Neuronal stem cell (in vitro differentiated cells): ENCODE results near the gene CD300H.
"Not testable (repeated sequence)": the region's sequence is repeated elsewhere in the genome, so short reads cannot be mapped to it uniquely, and the experiment has no call there.

Experiments
- DNase-seq: peaks from one replicate; pipeline ENCODE4 v3.0.0-alpha.2; 2013; ENCODE audit warnings: low spot score
- H2AFZ ChIP-seq: one replicate; pipeline ENCODE4 v1.6.1; 2013; ENCODE audit warnings: mild to moderate bottlenecking, low read length, inconsistent platforms
- H2AK5ac ChIP-seq: 2 replicates; pipeline ENCODE4 v1.6.1; 2013; ENCODE audit warnings: low read depth, mild to moderate bottlenecking, inconsistent platforms, low read length, moderate library complexity, mixed read lengths
- H2BK120ac ChIP-seq: 2 replicates; pipeline ENCODE4 v1.6.1; 2013; ENCODE audit warnings: low read depth, mild to moderate bottlenecking, inconsistent platforms, low read length, moderate library complexity, mixed read lengths
- H2BK12ac ChIP-seq: one replicate; pipeline ENCODE4 v1.6.1; 2013; ENCODE audit warnings: low read length, inconsistent platforms
- H2BK15ac ChIP-seq: 2 replicates; pipeline ENCODE4 v1.6.1; 2013; ENCODE audit warnings: mild to moderate bottlenecking, low read length, inconsistent platforms, mixed read lengths
- H2BK5ac ChIP-seq: one replicate; pipeline ENCODE4 v1.6.1; 2013; ENCODE audit warnings: inconsistent platforms, mild to moderate bottlenecking, low read length, moderate library complexity
- H3K14ac ChIP-seq: one replicate; pipeline ENCODE4 v1.6.1; 2013; ENCODE audit warnings: low read length, inconsistent platforms
- H3K18ac ChIP-seq: 2 replicates; pipeline ENCODE4 v1.6.1; 2013; ENCODE audit warnings: low read length, inconsistent platforms
- H3K23ac ChIP-seq: 2 replicates; pipeline ENCODE4 v1.6.1; 2013; ENCODE audit warnings: low read depth, mild to moderate bottlenecking, mixed read lengths, low read length, inconsistent platforms; ENCODE audit not compliant: poor library complexity
- H3K27ac ChIP-seq: replicated peaks from 3 replicates; pipeline ENCODE4 v1.5.1; 2013; ENCODE audit warnings: low read length, inconsistent platforms
- H3K27me3 ChIP-seq, 3 experiments: 2 replicates each; pipeline ENCODE4 v1.6.1; 2013; ENCODE audit warnings: low read length in 3 of 3, mild to moderate bottlenecking in 2 of 3, inconsistent platforms in 1 of 3, low read depth in 1 of 3, mixed read lengths in 1 of 3, moderate library complexity in 1 of 3; ENCODE audit not compliant: control insufficient read depth in 3 of 3, insufficient read depth in 3 of 3
- H3K36me3 ChIP-seq, 2 donors: replicated peaks in 1 of 2; 2 replicates each; pipeline ENCODE4 v1.6.1; 2013; ENCODE audit warnings: low read length in 2 of 2; ENCODE audit not compliant: control insufficient read depth in 2 of 2, insufficient read depth in 2 of 2
- H3K4ac ChIP-seq: 2 replicates; pipeline ENCODE4 v1.6.1; 2013; ENCODE audit warnings: inconsistent platforms, mild to moderate bottlenecking, low read length, moderate library complexity
- H3K4me1 ChIP-seq, 2 donors: 1 replicate in 1 of 2; 2 replicates in 1 of 2; pipeline ENCODE4 v1.6.1; 2013; ENCODE audit warnings: low read length in 2 of 2, low read depth in 1 of 2; ENCODE audit not compliant: control insufficient read depth in 2 of 2, insufficient read depth in 1 of 2
- H3K4me2 ChIP-seq: one replicate; pipeline ENCODE4 v1.6.1; 2013; ENCODE audit warnings: mild to moderate bottlenecking, low read length, inconsistent platforms; ENCODE audit not compliant: insufficient read depth, poor library complexity, severe bottlenecking
- H3K4me3 ChIP-seq, 2 donors: 2 replicates each; pipeline ENCODE4 v1.5.1; 2013; ENCODE audit warnings: low read length in 2 of 2, mild to moderate bottlenecking in 2 of 2, inconsistent platforms in 1 of 2, moderate library complexity in 1 of 2
- H3K79me1 ChIP-seq: one replicate; pipeline ENCODE4 v1.6.1; 2013; ENCODE audit warnings: low read depth, mild to moderate bottlenecking, inconsistent platforms, low read length, moderate library complexity
- H3K9ac ChIP-seq: one replicate; pipeline ENCODE4 v1.6.1; 2013; ENCODE audit warnings: mild to moderate bottlenecking, low read depth, low read length, inconsistent platforms; ENCODE audit not compliant: poor library complexity
- H3K9me3 ChIP-seq, 2 donors: replicated peaks in 1 of 2; 2 replicates each; pipeline versions ENCODE3 to v1.6.1; 2013; ENCODE audit warnings: low read length in 2 of 2, mild to moderate bottlenecking in 2 of 2, inconsistent platforms in 1 of 2, low read depth in 1 of 2, mixed read lengths in 1 of 2, moderate library complexity in 1 of 2; ENCODE audit not compliant: control insufficient read depth in 2 of 2, insufficient read depth in 1 of 2
- H4K8ac ChIP-seq: one replicate; pipeline ENCODE4 v1.6.1; 2013; ENCODE audit warnings: low read depth, mild to moderate bottlenecking, inconsistent platforms, low read length, moderate library complexity
- H4K91ac ChIP-seq: one replicate; pipeline ENCODE4 v1.6.1; 2013; ENCODE audit warnings: low read length, low read depth, mild to moderate bottlenecking, inconsistent platforms; ENCODE audit not compliant: poor library complexity
- WGBS, 2 donors: extraction: QIAGEN DNeasy Blood & Tissue Kit; methylation state at CpG; one replicate each; pipeline ENCODE4 v1.1.7; 2013; ENCODE audit warnings: missing lambda C conversion rate in 2 of 2, mixed read lengths in 1 of 2; ENCODE audit not compliant: insufficient read length in 2 of 2, insufficient replicate concordance in 1 of 2; ENCODE audit errors: extremely low coverage in 2 of 2; 5-methylcytosine and 5-hydroxymethylcytosine counted together

CD300H gene

DNA sequence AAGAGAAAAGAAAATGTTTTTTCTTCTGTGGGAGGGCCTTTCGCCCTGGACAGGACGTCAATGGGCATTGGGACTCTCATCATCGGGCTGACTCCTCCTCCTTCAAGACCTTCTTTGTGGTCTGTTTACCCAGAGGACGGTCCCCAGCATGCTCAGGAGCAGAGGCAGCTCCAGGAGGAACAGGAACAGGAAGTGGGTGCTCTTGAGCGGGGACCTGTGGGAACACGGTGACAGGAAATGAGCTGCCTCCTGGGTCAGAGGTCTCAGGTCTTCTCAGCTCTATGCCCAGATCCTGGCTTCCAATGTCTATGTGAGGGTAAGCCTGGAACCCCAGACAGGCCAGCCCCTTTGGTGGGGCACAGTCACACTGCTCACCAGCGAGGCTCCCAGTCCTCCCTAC lies 12.6 kb upstream of the CD300H start:
- H2AFZ ChIP-seq = no peak overlapping the region
- H2BK5ac ChIP-seq = no peak overlapping the region
- no peak overlapping the region for H3K18ac ChIP-seq
- peaks cover 0 to 4% of the 10 kb centered on the region in 2 donors for H3K9me3 ChIP-seq
- no peak overlapping the region for H3K4me3 ChIP-seq
- no peak overlapping the region for H2AK5ac ChIP-seq
- no peak overlapping the region for H3K4ac ChIP-seq
- no peaks in the 10 kb centered on the region for H3K79me1 ChIP-seq
- H4K8ac ChIP-seq = no peak overlapping the region
- no peaks in the 10 kb centered on the region for H3K27me3 ChIP-seq
- H3K14ac ChIP-seq = no peak overlapping the region
- H3K4me1 ChIP-seq = peaks cover 0 to 4% of the 10 kb centered on the region in 2 donors
- H3K23ac ChIP-seq = no peak overlapping the region
- no peak overlapping the region for H3K9ac ChIP-seq
- no peak overlapping the region for H2BK120ac ChIP-seq
- no peak overlapping the region for H2BK12ac ChIP-seq
- H2BK15ac ChIP-seq = no peak overlapping the region
- H4K91ac ChIP-seq = no peak overlapping the region
- no peak for DNase-seq
- H3K27ac ChIP-seq = no peak overlapping the region
- no peaks in the 10 kb centered on the region for H3K36me3 ChIP-seq
- no CpG with 5 or more reads among the region's 7 CpGs for WGBS, 2 donors
- H3K4me2 ChIP-seq = no peak overlapping the region

- H2AFZ ChIP-seq = no peak overlapping the region
- no peak overlapping the region for H4K91ac ChIP-seq
- H3K27me3 ChIP-seq = no peaks in the 10 kb centered on the region
- H3K4me3 ChIP-seq = no peak overlapping the region
- peaks cover 0 to under 1% of the 10 kb centered on the region in 2 donors for H3K9me3 ChIP-seq
- no peaks in the 10 kb centered on the region for H3K79me1 ChIP-seq
- no peak overlapping the region for H2BK12ac ChIP-seq
- H3K18ac ChIP-seq = no peak overlapping the region
- no peak overlapping the region for H3K4ac ChIP-seq
- no peak overlapping the region for H2BK15ac ChIP-seq
- no peaks in the 10 kb centered on the region for H3K4me1 ChIP-seq
- no peak overlapping the region for H4K8ac ChIP-seq
- no peak overlapping the region for H3K27ac ChIP-seq
- H2BK5ac ChIP-seq = no peak overlapping the region
- DNase-seq = no peak
- H3K36me3 ChIP-seq = no peaks in the 10 kb centered on the region
- H3K4me2 ChIP-seq = no peak overlapping the region
- no CpG with 5 or more reads among the region's 9 CpGs for WGBS, 2 donors
- no peak overlapping the region for H3K23ac ChIP-seq
- no peak overlapping the region for H3K9ac ChIP-seq
- H2AK5ac ChIP-seq = no peak overlapping the region
- H2BK120ac ChIP-seq = no peak overlapping the region
- H3K14ac ChIP-seq = no peak overlapping the region
Measured at GRCh38 chr17:74578979-74579378, 11.7 kb upstream of the CD300H start.

- H3K4ac ChIP-seq = no peak overlapping the region
- peaks cover 0 to 5% (median 0%) of the 10 kb centered on the region in 3 experiments for H3K27me3 ChIP-seq
- H3K14ac ChIP-seq = no peak overlapping the region
- no peaks in the 10 kb centered on the region for H3K79me1 ChIP-seq
- H3K9me3 ChIP-seq = no peaks in the 10 kb centered on the region
- H3K23ac ChIP-seq = no peak overlapping the region
- no peak overlapping the region for H4K8ac ChIP-seq
- H3K4me1 ChIP-seq = no peaks in the 10 kb centered on the region
- WGBS, 2 donors = no CpG with 5 or more reads among the region's 5 CpGs
- H3K36me3 ChIP-seq = no peaks in the 10 kb centered on the region
- H3K18ac ChIP-seq = no peak overlapping the region
- no peak overlapping the region for H2BK120ac ChIP-seq
- no peak overlapping the region for H2AK5ac ChIP-seq
- H3K27ac ChIP-seq = no peak overlapping the region
- no peak overlapping the region for H4K91ac ChIP-seq
- H2AFZ ChIP-seq = no peak overlapping the region
- H3K4me3 ChIP-seq = no peak overlapping the region
- no peak overlapping the region for H2BK15ac ChIP-seq
- H2BK5ac ChIP-seq = no peak overlapping the region
- no peak overlapping the region for H2BK12ac ChIP-seq
- DNase-seq = no peak
- no peak overlapping the region for H3K9ac ChIP-seq
- H3K4me2 ChIP-seq = no peak overlapping the region
Measured at GRCh38 chr17:74574489-74575142, 7.3 kb upstream of the CD300H start.

DNA sequence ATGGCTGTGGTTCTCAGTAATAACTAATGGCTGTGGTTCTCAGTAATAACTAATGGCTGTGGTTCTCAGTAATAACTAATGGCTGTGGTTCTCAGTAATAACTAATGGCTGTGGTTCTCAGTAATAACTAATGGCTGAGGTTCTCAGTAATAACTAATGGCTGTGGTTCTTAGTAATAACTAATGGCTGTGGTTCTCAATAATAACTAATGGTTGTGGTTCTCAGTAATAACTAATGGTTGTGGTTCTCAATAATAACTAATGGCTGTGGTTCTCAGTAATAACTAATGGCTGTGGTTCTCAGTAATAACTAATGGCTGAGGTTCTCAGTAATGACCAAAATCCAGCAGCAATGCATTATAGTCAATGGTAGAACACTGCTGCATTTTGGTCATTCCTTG lies 6.3 kb upstream of the CD300H start:
- not testable (repeated sequence) for H3K36me3 ChIP-seq, H3K4me3 ChIP-seq, H2BK15ac ChIP-seq, H2AK5ac ChIP-seq, H2BK5ac ChIP-seq, DNase-seq, H3K23ac ChIP-seq, H4K91ac ChIP-seq, H3K9ac ChIP-seq, H3K79me1 ChIP-seq, H3K4ac ChIP-seq, H3K4me2 ChIP-seq, H3K18ac ChIP-seq, H2BK12ac ChIP-seq, H4K8ac ChIP-seq, H3K14ac ChIP-seq, H2BK120ac ChIP-seq, H3K9me3 ChIP-seq, H3K27ac ChIP-seq, H2AFZ ChIP-seq, H3K27me3 ChIP-seq, H3K4me1 ChIP-seq
